ENCODE results near the gene DTNBP1. TPM values are rescaled to one million over a fixed set of nuclear protein-coding genes. Genes with fewer than 3 reads are reported as not detected.

Gene DTNBP1
- total RNA-seq, 1 donor from 2014 or later, result 22.8 TPM

DNA sequence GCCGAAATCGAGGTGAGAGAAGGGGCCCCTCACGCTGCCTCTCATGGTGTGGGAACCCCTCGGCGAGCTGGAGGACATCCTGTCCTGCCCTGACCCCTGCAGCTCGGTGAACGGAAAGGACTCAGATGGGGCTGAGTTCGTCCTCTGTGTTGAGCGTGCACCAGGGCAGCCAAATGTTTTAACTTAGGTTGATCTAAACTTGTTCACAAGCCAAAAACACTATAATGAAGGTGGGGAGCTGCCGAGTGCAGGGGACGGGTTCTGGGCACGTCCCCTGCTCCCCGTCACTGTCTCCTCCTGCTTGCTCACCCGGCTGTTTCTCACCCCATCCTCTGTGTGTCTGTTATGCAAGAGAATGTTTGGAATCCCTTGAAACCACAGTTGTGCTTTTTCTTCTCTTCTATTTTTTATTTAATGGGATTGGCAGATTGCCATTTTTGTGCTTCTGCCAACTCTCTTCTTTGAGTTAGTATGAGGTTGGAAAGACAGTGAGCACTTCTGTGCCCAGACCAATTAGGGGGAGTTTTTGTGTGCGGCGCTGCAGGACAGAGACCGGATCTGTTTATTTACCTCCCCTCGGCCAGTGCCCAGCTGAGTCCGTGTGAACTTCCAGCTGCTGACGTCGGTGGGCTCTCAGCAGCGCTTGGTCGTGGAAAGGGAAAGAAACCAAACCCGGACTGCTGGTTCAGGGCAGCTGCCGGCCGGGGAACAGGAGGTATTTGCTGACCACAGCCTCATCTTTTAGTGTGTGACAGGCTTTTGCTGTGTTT, 158.1 kb downstream of the DTNBP1 start:
- DNase-seq (ENCODE audit: extremely low read depth, low read depth, low spot score), result peak; percentile 51

DNA sequence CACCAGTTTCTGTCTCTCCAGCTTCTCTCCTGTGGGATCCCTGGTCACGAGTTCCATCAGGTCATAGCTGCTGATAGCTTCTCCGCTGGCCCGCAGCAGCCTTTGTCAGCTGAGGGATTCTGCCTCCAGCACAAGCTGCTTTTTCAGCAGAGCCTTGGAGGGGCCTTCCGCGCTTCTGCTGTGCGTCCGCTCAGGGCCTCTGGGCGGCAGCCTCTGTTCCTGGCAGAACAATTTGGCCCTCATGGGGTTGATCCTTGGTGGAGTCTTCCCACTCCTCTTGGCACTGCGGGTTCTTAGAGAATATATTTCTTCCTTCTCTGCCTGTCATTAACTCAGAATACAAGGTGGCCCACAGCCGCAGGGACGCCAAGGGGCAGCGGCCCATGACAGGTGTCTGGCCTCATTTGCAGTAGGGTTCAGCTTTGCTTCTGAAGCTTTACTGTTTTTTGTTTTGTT, 158.8 kb downstream of the DTNBP1 start:
- DNase-seq (ENCODE audit: extremely low read depth, low read depth, low spot score), result no peak

GRCh38 chr6:15503346-15503680, 159.5 kb downstream of the DTNBP1 start:
- no peak for DNase-seq (ENCODE audit: extremely low read depth, low read depth, low spot score)

DNA sequence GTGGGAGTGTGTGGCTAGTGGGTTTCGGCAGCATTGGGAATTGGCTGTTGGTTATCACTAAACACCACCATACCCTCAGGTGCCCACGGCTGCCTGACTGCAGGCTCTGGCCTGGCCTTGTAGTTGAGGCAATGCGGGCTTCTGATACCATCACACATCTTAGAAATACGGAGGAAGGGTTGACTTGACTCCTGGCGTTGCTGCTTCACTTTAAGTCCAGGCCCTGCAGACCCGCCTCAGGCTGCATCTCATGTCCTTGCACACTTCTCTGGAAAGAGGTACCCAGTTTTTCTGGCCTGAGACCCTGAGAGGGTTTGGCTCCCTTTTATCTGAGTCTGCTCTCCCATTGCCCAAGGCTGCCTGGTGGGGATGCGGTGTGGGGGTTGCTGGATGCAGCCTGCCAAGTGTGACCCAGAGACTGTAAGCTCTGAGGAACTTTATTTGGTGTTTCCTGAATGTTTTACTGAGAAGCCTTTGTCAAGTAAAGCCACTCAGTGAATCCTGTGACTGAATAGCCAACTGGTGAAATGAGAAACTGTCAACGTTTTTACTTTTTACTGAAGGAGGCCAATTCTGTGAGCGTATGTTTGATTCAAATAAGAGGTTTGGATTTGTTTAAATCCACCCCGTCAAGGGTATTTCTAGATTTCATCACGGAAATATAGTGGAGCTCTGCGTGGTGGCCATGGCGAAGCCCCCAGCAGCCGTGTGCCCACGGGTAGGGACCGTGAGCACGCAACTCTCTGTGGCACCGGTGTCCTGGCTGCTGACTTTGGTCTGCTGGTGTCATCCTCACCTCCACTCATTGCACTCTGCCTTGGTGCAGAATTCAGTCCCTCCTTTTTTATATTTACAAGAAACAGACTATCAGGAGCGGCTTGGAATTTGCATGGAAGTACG, 160.1 kb downstream of the DTNBP1 start:
- DNase-seq (ENCODE audit: extremely low read depth, low read depth, low spot score), result no peak

DNA sequence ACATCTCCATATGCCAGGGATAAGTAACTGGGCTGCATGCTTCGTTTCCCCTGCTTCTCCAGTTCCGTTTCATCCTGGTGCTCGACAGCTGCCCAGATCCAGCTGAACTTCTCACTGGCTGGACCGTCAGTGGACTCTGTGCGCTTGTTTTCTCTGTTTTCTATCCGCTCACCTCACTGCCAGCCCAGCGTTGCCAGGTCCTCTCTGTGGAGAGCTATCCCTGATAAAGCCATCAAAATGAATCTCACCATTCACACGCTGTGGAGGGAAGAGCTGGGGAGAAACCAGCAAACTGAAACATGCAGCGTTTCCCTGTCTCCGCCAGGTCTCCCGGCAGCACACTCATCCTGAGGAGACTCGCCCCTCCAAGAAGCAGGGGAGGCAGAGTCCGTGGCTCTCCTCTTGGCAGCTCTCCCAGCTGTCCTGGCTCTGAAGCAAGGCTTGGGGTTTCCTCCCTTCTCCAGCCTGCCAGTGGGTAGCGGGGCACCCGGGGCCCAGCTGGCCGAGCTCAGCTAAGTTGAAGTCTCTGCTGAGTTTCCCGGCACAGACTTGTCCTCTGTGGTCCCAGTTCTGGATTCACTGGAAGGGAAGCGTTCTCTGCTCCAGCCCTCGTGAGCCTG, 160.9 kb downstream of the DTNBP1 start:
- DNase-seq (ENCODE audit: extremely low read depth, low read depth, low spot score), result no peak

GRCh38 chr6:15500901-15501825, 161.7 kb downstream of the DTNBP1 start:
- DNase-seq (ENCODE audit: extremely low read depth, low read depth, low spot score), result no peak

DNA sequence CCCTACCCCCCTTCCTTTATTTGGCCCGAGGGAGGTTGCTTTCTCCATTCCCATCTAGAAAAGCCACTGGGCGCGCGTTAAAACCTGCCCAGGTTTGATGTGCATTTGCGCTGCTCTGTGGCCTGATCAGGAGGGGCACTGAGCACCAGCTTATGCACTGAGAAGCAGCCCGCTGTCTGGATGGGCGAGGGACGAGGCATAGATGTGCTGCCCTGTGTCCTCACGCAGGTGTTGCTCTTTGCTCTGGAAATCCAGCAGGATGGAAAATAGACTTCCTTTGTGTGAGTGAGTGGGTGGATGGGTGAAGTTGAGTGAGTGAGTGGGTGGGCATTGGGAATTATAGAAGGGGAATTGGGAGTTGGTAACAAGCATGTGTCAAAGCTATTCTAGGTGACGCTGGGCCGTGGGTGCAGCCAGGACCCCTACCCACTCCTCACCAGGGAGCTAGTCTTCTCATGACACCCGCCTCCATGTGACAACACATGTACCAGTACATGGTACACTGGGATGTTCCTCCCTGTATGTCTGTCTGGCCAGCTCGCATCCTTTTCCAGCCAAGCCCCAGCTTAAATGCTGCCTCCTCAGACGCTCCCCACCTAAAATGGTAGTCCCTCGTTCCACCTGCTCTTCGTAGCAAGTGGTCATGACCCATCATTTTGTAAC, 162.6 kb downstream of the DTNBP1 start:
- DNase-seq (ENCODE audit: extremely low read depth, low read depth, low spot score), result no peak

DNA sequence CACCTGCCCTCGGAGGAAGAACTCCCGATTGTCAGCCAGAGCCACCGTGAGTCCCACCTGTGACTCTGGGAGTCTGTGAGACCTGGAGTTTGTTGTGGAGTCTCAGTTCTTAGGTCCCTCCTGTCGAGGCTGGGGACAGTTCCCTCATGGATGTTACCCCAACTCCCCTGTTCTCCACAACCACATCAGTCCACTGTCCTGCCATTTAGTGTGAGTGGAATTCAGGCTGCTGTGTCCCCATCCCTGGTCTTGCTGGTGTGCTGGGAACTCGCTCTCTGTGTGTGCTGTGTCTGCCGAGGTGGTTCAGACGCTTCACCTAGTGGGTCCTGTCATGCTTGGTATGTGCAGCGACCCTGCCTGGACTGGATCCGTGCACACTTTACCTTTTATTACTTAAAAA, 163.2 kb downstream of the DTNBP1 start:
- DNase-seq (ENCODE audit: extremely low read depth, low read depth, low spot score), result no peak

- DNase-seq (ENCODE audit: extremely low read depth, low read depth, low spot score), result no peak
These were observed 163.7 kb downstream of the DTNBP1 start for GRCh38 chr6:15499125-15499524.

DNA sequence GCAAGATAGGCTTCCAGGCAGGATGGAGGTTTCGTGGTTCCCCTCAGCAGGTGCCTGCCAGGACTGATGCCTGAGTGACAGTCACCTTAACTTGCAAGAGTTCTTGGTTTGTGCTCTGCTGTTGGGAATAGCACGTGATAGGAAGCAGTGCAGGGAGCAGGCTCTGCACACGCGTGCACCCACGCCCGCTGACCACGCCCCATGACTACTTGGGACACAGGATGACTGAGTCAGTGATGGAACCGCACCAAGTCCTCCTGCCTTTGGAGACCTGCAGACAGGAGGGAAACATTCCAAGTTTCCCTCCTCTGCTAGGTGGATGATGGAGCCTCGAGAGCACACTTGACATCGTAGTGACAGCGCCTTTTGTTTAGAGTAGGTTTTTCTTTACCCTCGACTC, 164.2 kb downstream of the DTNBP1 start:
- no peak for DNase-seq (ENCODE audit: extremely low read depth, low read depth, low spot score)

DNA sequence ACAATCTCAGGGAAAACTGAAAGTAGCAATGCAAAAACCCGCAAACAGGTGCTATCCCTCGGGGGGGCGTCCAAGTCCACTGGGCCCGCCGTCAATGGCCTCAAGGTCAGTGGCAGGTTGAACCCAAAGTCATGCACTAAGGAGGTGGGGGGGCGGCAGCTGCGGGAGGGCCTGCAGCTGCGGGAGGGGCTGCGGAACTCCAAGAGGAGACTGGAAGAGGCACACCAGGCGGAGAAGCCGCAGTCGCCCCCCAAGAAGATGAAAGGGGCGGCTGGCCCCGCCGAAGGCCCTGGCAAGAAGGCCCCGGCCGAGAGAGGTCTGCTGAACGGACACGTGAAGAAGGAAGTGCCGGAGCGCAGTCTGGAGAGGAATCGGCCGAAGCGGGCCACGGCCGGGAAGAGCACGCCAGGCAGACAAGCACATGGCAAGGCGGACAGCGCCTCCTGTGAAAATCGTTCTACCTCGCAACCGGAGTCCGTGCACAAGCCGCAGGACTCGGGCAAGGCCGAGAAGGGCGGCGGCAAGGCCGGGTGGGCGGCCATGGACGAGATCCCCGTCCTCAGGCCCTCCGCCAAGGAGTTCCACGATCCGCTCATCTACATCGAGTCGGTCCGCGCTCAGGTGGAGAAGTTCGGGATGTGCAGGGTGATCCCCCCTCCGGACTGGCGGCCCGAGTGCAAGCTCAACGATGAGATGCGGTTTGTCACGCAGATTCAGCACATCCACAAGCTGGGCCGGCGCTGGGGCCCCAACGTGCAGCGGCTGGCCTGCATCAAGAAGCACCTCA, 166.3 kb downstream of the DTNBP1 start:
- no peak for DNase-seq (ENCODE audit: extremely low read depth, low read depth, low spot score)

GRCh38 chr6:15495375-15495901, 167.4 kb downstream of the DTNBP1 start:
- no peak for DNase-seq (ENCODE audit: extremely low read depth, low read depth, low spot score)

DNA sequence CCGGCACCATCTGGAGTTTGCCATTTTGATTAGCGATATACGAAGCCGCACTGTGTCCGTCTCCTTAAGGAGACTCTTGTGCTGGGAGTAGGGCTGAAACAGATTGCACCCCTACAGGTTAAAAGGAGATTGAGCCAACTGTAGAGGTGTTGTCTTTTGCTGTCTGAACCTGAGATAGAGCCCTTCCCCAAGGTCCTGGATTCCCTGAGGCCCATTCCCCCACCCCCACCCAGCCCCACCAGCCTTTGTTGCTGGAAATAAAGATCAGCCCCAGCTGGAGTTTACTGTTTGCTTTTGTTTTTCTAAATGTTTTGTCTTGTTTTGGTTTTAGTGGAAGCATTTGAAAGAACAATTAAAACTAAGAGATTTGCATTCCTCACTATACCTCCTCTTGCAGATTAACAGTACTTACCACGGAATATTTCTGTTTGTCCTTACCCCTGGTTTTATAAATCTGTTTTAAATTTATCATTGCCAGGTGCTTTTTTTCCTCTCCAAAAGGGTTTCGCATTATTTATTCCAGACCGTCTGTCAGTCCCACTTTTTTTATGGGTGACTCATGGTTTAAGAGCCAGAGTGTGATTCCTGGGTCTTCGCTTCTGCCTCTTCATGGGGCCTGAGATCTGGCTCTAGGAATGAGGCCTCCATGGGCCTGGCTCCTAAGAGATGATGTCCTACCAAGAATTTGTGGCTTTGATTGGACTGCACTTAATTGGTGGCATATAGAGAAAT, 169.2 kb downstream of the DTNBP1 start:
- DNase-seq (ENCODE audit: extremely low read depth, low read depth, low spot score), result no peak

- no peak for DNase-seq (ENCODE audit: extremely low read depth, low read depth, low spot score)
These were observed 170.9 kb downstream of the DTNBP1 start for GRCh38 chr6:15491986-15492269.

DNA sequence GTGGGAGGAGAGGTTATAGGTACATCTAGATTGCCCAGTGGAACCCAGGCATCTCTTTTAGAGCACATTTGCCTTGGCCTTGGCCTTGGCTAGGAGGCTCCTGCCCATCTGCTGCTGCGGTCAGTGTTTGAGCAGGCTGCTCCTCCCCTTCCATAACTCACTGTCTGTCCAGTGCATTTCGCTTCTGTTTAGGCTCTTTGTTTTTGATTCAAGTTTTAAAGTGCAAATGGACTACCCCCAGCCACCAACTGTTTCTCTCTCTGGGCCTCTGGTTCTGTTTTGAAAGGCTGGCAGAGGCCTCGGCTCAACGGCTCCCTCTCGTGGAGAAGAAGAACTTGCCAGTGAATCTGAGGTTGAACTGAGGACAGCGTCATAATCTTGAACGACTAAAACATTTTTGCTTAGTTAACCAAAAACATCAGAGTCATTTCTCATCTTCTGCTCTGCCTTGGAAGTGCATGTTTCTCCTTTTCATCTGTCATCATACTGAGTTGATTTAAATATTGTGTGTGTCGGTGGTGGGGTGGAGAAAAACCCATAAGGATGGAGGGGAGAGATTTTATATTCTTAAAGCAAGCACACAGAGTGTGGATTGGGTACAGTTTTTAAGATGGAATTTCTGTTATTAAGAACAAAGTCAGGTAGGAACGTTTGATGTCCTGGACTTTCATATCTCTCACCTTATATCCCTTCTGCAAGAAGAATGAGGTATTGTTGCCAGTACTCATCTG, 171.4 kb downstream of the DTNBP1 start:
- no peak for DNase-seq (ENCODE audit: extremely low read depth, low read depth, low spot score)

DNA sequence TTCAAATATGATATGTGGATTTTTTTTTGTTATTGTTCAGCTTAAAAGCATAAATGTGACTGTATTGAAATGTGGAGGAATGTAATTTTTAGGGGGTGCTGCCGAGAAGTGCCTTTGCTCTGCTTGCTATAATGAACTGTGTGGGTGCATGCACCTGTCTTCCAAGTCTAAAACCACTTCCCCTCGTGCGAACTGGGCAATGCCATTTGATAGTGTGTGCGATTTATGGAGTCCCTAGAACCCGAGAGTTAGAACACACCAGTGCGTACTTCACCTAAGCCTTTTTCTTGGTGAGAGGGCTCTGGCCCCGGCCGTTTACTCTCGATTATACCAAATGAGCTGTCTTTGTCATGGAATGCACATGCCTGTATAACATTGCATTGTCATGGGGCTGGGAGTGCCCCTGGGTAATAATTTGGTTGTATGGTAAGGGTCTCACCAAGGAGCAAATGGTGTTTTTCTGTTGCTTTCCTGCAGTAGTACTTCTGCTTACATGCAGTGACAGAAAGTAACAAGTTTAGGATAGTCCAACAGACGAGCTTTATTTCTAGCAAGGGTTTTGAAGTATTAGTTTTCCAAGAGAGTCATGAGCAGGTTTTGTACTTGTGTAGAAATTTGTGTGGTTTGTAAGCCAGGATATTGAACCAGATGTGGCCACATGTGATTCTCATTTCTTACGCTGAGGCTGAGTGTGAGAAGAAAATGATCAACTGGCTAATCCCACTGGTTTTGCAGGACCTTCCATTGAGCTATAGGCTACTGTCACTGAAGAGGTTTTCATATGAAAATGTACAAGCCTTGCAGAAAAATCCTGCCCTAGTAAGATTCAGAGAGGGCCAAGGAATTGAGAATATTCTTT, 172.4 kb downstream of the DTNBP1 start:
- no peak for DNase-seq (ENCODE audit: extremely low read depth, low read depth, low spot score)
